Hepatocyte (in vitro differentiated cells): ENCODE measurements around the gene MYO1E. TPM values are rescaled to one million over a fixed set of nuclear protein-coding genes. Genes with fewer than 3 reads are reported as not detected.
A peak's percentile ranks its signal among the peaks of the same experiment; 100 is the strongest.

Experiments
- DNase-seq: peaks from one replicate; pipeline ENCODE4 v3.0.0-alpha.2; 2016; ENCODE audit warnings: low spot score
- H2AFZ ChIP-seq: fragments of 200-600 bp; sonication (generic); 2 replicates; pipeline ENCODE4 v1.6.0; 2016; ENCODE audit warnings: antibody characterized with exemption, mild to moderate bottlenecking
- H3K27ac ChIP-seq: fragments of 200-600 bp; sonication (generic); 2 replicates; pipeline ENCODE4 v1.5.1; 2016; ENCODE audit warnings: mild to moderate bottlenecking
- H3K27me3 ChIP-seq: fragments of 200-600 bp; sonication (generic); 2 replicates; pipeline ENCODE4 v1.6.1; 2016
- H3K36me3 ChIP-seq: fragments of 200-600 bp; sonication (generic); replicated peaks from 2 replicates; pipeline ENCODE4 v1.5.1; 2016; ENCODE audit warnings: low read depth; ENCODE audit not compliant: insufficient read depth
- H3K4me1 ChIP-seq: fragments of 200-600 bp; sonication (generic); 2 replicates; pipeline ENCODE4 v1.5.1; 2016; ENCODE audit warnings: mild to moderate bottlenecking, moderate library complexity; ENCODE audit not compliant: insufficient read depth
- H3K4me2 ChIP-seq: fragments of 200-600 bp; sonication (generic); 2 replicates; pipeline ENCODE4 v1.6.0; 2016
- H3K4me3 ChIP-seq: fragments of 200-600 bp; sonication (generic); 2 replicates; pipeline ENCODE4 v1.5.1; 2016; ENCODE audit warnings: mild to moderate bottlenecking
- H3K79me2 ChIP-seq: fragments of 200-600 bp; sonication (generic); 2 replicates; pipeline ENCODE4 v1.6.0; 2017; ENCODE audit warnings: mild to moderate bottlenecking
- H3K9me2 ChIP-seq: fragments of 200-600 bp; sonication (generic); replicated peaks from 2 replicates; pipeline ENCODE4 v1.6.0; 2017; ENCODE audit warnings: mild to moderate bottlenecking; ENCODE audit not compliant: insufficient read depth
- H3K9me3 ChIP-seq: fragments of 200-600 bp; sonication (generic); 2 replicates; pipeline ENCODE4 v1.5.1; 2016; ENCODE audit warnings: low read depth, mild to moderate bottlenecking
- H4K20me1 ChIP-seq: fragments of 200-600 bp; sonication (generic); 2 replicates; pipeline ENCODE4 v1.6.0; 2016; ENCODE audit warnings: mild to moderate bottlenecking; ENCODE audit not compliant: insufficient read depth, poor library complexity, severe bottlenecking
- CTCF ChIP-seq: fragments of 200-600 bp; sonication (generic); IDR thresholded peaks from 2 replicates; pipeline ENCODE4 v1.5.1; 2016; ENCODE audit warnings: antibody characterized with exemption, mild to moderate bottlenecking; ENCODE audit not compliant: poor library complexity
- EZH2 ChIP-seq: fragments of 200-600 bp; sonication (generic); IDR thresholded peaks from 2 replicates; pipeline ENCODE4 v1.6.1; 2016; ENCODE audit warnings: antibody characterized with exemption, mild to moderate bottlenecking, borderline replicate concordance
- EZH2phosphoT487 ChIP-seq: fragments of 200-600 bp; sonication (generic); IDR thresholded peaks from one replicate; pipeline ENCODE4 v1.6.1; 2018; ENCODE audit warnings: antibody characterized with exemption, mild to moderate bottlenecking, low read depth, moderate library complexity; ENCODE audit not compliant: unreplicated experiment, severe bottlenecking
- WGBS: methylation state at CpG from one replicate; pipeline ENCODE4 v1.1.6; 2016; ENCODE audit warnings: low lambda C conversion rate; ENCODE audit errors: missing lambda C conversion rate; 5-methylcytosine and 5-hydroxymethylcytosine counted together
- polyA plus RNA-seq: library from polyadenylated mRNA; unstranded; fragments of >200 nt; fragmentation: Nextera tagmentation; extraction: Ambion mirVana; gene quantifications from 2 replicates; pipeline ENCODE4 v1.2.1, GENCODE V29; 2016
- total RNA-seq: library from RNA; depleted of rRNA; stranded (reverse); fragments of >200 nt; gene quantifications from 2 replicates; pipeline ENCODE4 v1.2.3, GENCODE V29; 2014

MYO1E gene
- total and polyA plus RNA-seq, 2 experiments from 2014 or later = 107 to 111 TPM

GRCh38 chr15:59157840-59158700 is 214.6 kb downstream of the MYO1E start:
- H3K36me3 ChIP-seq = no peaks in the 10 kb centered on the region

GRCh38 chr15:59157396-59157795 is 215.3 kb downstream of the MYO1E start:
- no peak overlapping the region for H3K4me2 ChIP-seq
- H4K20me1 ChIP-seq = no peaks in the 10 kb centered on the region
- no peaks in the 10 kb centered on the region for H3K79me2 ChIP-seq
- H3K9me2 ChIP-seq = no peaks in the 10 kb centered on the region
- no peaks in the 10 kb centered on the region for H3K9me3 ChIP-seq
- H3K27me3 ChIP-seq = no peaks in the 10 kb centered on the region
- H3K4me3 ChIP-seq = no peak overlapping the region
- DNase-seq = no peak
- H3K27ac ChIP-seq = peak overlapping the region; percentile 58
- 82% methylated on average over 5 of the region's 5 CpGs for WGBS
- no peaks in the 10 kb centered on the region for H3K4me1 ChIP-seq
- TF ChIP-seq EZH2 (no peak), EZH2phosphoT487 (no peak)
- H2AFZ ChIP-seq = no peak overlapping the region
- H3K36me3 ChIP-seq = no peaks in the 10 kb centered on the region

More at GRCh38 chr15:59157840-59158700, 214.6 kb downstream of the MYO1E start:
- Histone ChIP-seq H3K4me3 (no peak overlapping the region), H3K4me2 (no peak overlapping the region), H3K27ac (peak overlapping the region; percentile 58), H3K79me2 (no peaks in the 10 kb centered on the region), H2AFZ (no peak overlapping the region), H4K20me1 (no peaks in the 10 kb centered on the region), H3K27me3 (no peaks in the 10 kb centered on the region), H3K9me2 (no peaks in the 10 kb centered on the region), H3K9me3 (no peaks in the 10 kb centered on the region), H3K4me1 (no peaks in the 10 kb centered on the region)
- 65% methylated on average over 9 of the region's 9 CpGs for WGBS
- TF ChIP-seq EZH2phosphoT487 (no peak), EZH2 (no peak), CTCF (no peak)
- no peak for DNase-seq

GRCh38 chr15:59155431-59155830 is 217.2 kb downstream of the MYO1E start:
- Histone ChIP-seq H3K4me2 (no peak overlapping the region), H3K4me3 (no peak overlapping the region), H3K27me3 (no peaks in the 10 kb centered on the region), H3K9me2 (no peaks in the 10 kb centered on the region), H2AFZ (no peak overlapping the region), H3K79me2 (no peaks in the 10 kb centered on the region), H4K20me1 (no peaks in the 10 kb centered on the region), H3K27ac (no peak overlapping the region), H3K9me3 (no peaks in the 10 kb centered on the region), H3K36me3 (no peaks in the 10 kb centered on the region), H3K4me1 (no peaks in the 10 kb centered on the region)
- TF ChIP-seq CTCF (no peak), EZH2 (no peak), EZH2phosphoT487 (no peak)
- WGBS = 92% methylated on average over 4 of the region's 4 CpGs
- DNase-seq = no peak

- Histone ChIP-seq H3K27me3 (no peaks in the 10 kb centered on the region), H3K4me2 (no peak overlapping the region), H3K4me1 (no peaks in the 10 kb centered on the region), H3K9me2 (no peaks in the 10 kb centered on the region), H3K9me3 (no peaks in the 10 kb centered on the region), H3K27ac (no peak overlapping the region), H3K36me3 (no peaks in the 10 kb centered on the region), H3K4me3 (no peak overlapping the region), H2AFZ (no peak overlapping the region), H3K79me2 (no peaks in the 10 kb centered on the region), H4K20me1 (no peaks in the 10 kb centered on the region)
- WGBS = 93% methylated on average over 8 of the region's 8 CpGs
- TF ChIP-seq EZH2phosphoT487 (no peak), CTCF (no peak), EZH2 (no peak)
- no peak for DNase-seq
Measured at GRCh38 chr15:59154243-59154642, 218.4 kb downstream of the MYO1E start.
